ENCODE results near the gene TKFC.
A peak's percentile ranks its signal among the peaks of the same experiment; 100 is the strongest.

The TKFC gene

GRCh38 chr11:61345170-61345610 lies 12.2 kb downstream of the TKFC start:
- DNase-seq (ENCODE audit: low spot score), result peak; percentile 47

DNA sequence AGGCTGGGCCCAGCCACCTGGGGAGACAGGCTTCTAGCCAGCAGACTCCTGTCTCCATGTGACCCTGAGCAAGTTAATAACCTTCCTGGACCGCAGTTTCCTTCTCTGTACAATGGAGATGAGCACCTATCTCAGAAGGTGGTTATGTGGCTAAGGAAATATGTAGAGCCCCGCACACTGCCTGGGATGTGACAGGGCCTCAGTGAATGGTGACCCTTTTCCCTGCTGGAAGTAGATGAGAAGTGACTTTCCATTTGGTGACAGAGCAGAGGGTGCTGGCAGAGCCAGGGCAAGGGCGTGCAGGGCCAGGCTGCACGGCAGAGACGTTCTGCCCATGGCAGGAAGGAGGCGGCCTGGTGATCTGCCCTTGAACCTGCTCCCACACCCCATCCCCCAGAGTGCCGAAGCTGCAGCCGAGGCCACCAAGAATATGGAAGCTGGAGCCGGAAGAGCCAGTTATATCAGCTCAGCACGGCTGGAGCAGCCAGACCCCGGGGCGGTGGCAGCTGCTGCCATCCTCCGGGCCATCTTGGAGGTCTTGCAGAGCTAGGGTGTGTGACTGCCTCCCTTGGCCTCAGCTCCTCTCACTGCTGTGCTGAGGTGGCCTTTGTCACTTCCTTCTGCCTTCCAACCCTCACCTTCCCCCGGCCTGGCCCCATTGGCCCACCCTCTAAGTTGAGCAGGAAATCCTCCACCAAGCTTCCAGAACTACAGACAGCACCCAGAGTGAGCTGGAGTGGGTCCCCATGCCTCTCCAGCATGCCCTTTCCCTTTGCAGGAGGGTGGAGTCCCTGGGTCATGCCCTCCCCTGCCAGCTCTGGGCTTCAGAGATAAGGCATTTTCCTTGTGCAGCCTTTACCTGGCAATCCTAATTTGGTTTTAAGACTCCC lies 13.2 kb downstream of the TKFC start:
- no peak for DNase-seq (ENCODE audit: low spot score)

DNA sequence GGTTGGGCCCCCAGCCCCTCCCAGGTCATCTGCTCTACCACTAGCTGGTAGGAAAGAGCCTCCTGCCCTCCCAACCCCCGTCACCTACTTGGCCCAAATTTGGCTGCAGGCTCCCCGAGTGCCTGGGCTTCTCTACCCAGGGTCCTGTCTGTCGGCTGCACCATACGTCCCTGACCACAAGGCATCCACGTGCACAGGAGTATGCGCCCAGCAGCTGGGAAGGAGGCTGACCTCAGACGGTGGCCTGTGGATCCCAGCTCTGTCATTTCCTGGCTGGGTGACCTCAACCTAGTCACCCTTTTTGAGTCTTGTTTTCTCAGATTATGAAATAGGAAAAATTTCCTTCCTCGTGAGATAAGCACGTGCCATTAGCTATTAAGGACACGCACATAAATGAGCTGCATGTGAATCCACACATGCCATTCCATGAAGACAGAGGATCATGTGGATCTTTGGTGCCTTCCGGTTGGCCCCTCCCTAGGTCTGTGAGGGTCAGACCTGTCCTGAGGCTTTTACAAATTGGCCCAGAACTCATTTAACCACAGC lies 15.0 kb downstream of the TKFC start:
- DNase-seq (ENCODE audit: low spot score), result no peak

GRCh38 chr11:61349189-61349751 lies 16.2 kb downstream of the TKFC start:
- no peak for DNase-seq (ENCODE audit: low spot score)

GRCh38 chr11:61349916-61350315 lies 16.9 kb downstream of the TKFC start:
- DNase-seq (ENCODE audit: low spot score), result no peak

- DNase-seq (ENCODE audit: low spot score), result no peak
Measured at GRCh38 chr11:61350336-61350735, 17.3 kb downstream of the TKFC start.

DNA sequence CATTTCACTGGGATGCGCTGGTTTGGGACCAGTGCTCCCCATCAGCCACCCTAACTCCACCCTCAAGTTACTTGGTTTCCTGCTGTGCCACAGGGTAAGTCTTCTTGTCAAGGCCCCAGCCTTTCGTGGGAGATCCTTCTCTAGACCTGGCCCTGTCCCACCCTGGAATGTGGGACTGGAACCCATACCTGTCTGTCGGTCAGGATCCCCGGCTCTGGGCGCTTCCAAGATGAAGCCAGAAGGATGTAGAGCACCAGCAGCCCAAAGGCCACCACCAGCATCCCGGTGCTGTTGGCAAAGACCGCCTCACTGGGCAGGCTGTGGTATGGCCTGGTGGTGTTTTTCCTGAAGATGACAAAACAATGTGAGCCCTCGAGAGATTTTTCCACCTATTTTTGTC lies 17.8 kb downstream of the TKFC start:
- DNase-seq (ENCODE audit: low spot score), result no peak

DNA sequence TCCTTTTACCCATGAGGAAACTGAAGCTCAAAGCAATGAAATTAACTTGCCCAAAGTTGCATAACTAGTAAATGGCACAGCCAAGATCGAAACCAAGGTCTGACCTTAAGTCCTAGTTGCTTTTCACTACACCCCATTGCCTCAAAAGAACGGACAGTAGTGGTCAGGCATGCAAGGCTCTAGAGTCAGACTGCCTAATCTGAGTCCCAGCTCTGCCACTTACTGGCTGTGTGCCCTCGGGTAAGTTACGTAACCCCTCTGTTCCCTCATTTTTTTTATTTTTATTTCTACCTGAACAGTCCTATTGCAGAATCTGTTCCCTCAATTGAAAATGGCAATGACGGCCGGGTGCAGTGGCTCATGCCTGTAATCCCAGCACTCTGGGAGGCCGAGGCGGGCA lies 19.0 kb downstream of the TKFC start:
- no peak for DNase-seq (ENCODE audit: low spot score)

- DNase-seq (ENCODE audit: low spot score), result no peak
Measured at GRCh38 chr11:61353131-61354067, 20.4 kb downstream of the TKFC start.

DNA sequence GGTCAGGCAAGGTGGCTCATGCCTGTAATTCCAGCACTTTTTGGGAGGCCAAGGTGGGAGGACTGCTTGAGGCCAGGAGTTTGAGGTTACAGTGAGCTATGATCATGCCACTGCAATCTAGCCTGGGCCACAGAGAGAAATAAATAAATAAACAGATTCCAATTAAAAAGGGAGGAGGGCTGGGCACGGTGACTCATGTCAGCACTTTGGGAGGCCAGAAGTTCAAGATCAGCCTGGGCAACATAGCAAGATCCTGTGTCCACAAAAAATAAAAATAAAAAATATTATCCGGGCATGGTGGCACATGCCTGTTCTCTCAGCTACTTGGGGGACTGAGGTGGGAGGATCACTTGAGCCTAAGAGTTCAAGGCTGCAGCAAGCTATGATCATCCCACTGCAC lies 21.2 kb downstream of the TKFC start:
- DNase-seq (ENCODE audit: low spot score), result no peak

GRCh38 chr11:61356706-61357105 lies 23.7 kb downstream of the TKFC start:
- DNase-seq (ENCODE audit: low spot score), result no peak

- DNase-seq (ENCODE audit: low spot score), result no peak
Measured at GRCh38 chr11:61357233-61357893, 24.3 kb downstream of the TKFC start.

DNA sequence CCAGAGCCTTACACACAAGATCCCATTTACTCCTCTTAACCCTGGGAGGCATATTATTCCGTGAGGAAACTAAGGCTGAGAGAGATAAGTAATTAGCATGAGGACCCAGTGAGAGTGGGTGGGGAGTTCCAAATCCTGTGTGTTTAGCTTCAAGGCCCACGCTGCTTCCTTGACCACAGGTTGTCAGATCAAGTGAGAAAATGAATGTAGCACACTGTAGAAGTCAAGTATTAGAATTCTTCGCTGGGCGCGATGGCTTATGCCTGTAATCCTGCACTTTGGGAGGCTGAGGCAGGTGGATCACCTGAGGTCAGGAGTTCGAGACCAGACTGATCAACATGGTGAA lies 24.8 kb downstream of the TKFC start:
- DNase-seq (ENCODE audit: low spot score), result no peak

DNA sequence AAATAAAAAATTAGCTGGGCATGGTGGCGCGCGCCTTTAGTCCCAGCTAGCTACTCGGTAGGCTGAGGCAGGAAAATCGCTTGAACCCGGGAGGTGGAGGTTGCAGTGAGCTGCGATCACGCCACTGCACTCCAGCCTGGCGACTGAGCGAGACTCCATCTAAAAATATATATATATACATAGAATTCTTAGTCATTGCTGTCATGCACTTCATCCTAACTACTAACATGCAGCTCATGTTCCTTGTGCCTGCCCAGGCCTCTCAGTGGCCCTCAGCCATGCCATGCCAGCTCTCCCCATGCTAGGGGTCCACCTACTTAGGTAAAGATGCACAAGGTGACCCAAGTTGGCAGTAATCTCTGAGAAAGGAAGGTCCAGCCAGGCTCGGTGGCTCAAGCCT lies 25.5 kb downstream of the TKFC start:
- DNase-seq (ENCODE audit: low spot score), result no peak

DNA sequence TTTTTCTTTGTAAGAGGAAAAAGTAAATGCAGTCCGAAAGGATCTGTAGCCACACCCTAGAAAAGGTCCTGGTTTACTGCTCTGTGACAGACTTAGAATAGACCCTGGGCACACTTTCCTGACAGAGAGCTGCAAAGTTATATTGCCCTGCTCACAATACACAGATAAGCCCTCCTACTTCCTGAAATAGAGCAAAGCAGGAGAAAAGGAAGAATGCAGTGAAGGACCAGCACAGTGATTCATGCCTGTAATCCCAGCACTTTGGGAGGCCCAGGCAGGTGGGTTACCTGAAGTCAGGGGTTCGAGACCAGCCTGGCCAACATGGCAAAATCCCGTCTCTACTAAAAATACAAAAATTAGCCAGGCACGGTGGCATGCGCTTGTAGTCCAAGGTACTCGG lies 26.5 kb downstream of the TKFC start:
- no peak for DNase-seq (ENCODE audit: low spot score)

- no peak for DNase-seq (ENCODE audit: low spot score)
Measured at GRCh38 chr11:61361237-61361740, 28.3 kb downstream of the TKFC start.

DNA sequence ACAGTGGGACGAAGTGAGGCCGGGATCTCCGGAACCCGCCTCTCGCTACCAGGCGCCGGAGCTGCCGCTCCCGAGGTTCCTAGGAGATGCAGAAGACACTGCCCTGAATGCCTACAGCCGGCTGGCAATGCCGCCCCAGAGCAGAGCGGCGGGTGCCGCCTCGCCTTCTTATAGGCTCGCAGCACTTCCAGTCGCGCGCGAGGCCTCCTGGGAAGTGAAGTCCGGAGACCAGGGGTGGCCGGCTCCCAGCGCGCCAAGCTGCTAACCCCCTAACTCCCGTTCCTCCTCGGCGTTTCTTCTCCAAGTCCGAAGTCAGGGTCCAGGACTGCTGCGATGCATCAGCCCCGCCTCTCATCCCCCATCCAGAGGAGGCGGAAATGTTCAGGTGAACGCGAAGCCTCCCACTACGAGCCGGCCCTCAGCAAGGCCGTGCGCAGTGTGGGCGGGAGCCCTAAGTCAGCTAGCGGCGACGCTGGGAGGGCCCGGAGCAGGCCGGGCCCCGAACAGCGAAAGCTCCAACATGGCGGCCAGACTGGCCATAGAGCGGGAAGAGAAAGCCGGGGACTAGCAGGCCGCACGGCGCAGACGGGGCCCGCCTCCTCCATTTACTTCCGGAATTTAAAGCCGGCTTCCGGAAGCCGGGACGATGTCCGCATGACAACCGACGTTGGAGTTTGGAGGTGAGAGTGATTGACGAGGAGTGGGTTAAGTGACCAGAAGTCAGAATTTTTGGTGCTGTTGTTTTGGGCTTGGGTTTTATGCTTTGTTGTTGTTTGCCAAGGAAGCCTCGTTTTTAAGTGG lies 28.9 kb downstream of the TKFC start, which contains the start of the genes CYB561A3 and TMEM138:
Gene CYB561A3 (minus strand): TSS at position 142 of the 801 bp plus-strand sequence. CDS start 5,169 bp downstream, outside the sequence.
Gene TMEM138 (plus strand): TSS at position 634 of the 801 bp plus-strand sequence. CDS start 2,017 bp downstream, outside the sequence.
- peak; percentile 94 for DNase-seq (ENCODE audit: low spot score)

- peak; percentile 59 for DNase-seq (ENCODE audit: low spot score)
Measured at GRCh38 chr11:61362542-61362875, 29.5 kb downstream of the TKFC start.

DNA sequence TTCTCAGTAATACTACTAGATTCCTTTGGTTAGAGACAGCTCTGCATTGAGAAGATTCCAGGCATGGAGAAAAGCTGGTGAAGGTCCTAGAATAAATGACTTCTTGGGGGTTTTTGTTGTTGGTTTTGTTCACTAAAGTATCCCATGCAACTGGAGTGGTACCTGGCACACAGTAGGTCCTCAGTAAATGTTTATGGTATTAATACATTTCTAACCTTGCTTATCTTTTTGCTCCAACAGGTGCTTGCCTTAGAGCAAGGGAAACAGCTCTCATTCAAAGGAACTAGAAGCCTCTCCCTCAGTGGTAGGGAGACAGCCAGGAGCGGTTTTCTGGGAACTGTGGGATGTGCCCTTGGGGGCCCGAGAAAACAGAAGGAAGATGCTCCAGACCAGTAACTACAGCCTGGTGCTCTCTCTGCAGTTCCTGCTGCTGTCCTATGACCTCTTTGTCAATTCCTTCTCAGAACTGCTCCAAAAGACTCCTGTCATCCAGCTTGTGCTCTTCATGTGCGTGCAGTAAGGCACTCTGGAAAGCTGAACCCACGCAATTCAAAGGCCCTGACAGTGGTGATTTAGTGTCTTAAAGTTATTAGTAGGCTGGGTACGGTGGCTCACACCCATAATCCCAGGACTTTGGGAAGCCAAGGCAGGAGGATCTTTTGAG lies 31.1 kb downstream of the TKFC start:
- no peak for DNase-seq (ENCODE audit: low spot score)

DNA sequence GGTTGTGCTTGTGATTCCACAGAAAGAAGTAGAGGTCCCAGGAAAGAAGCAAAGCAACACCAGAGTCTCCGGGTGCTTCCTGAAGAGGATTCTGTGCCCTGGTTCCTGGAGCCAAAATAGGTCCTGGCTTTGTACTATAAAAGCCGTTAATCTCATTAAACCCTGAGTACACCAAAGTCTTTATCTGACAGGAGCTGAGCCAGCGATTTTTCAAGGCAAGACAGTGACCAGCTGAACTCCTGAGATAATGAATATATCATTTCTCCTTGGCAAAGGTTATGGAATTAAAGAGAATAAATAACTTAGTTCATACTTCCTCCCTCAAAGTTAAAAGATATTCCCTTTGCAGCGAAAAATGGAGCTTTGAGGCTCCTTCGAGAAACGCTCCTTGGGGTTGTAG lies 34.4 kb downstream of the TKFC start:
- no peak for DNase-seq (ENCODE audit: low spot score)

Data from AG08395 (cell line).